ENCODE measurements around the gene DPP6.
"Not testable (repeated sequence)": the region's sequence is repeated elsewhere in the genome, so short reads cannot be mapped to it uniquely, and the experiment has no call there.

DNA sequence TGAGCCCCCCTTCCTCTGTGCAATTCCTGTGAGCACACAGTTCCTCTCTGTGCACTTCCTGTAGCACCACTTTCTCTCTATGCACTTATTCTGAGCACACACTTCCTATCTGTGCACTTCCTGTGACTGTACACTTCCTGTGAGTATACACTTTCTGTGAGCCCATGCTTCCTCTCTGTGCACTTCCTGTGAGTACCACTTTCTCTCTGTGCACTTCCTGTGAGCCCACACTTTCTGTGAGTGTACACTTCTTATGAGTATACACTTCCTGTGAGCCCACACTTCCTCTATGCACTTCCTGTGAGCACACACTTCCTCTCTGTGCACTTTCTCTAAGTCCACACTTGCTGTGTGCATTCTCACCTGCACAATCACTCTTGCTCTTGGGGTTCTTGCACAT, 83.4 kb downstream of the DPP6 start:
- TF ChIP-seq TBP (IDR thresholded peaks at IDR 0.05; ENCODE audit: low read depth, low read length); ZNF274 (IDR thresholded peaks at IDR 0.05; ENCODE audit: borderline replicate concordance, extremely low read depth, low read length); POLR2A (IDR thresholded peaks at IDR 0.05; ENCODE audit: control extremely low read depth in 1 of 2, low read depth in 2 of 2, low read length in 2 of 2); RNF2 (IDR thresholded peaks at IDR 0.05; ENCODE audit: borderline replicate concordance, low read depth, low read length, missing control alignments, poor library complexity, severe bottlenecking); SIN3A (conservative IDR thresholded peaks at IDR 0.05 in 1 of 2, IDR thresholded peaks at IDR 0.05 in 1 of 2; ENCODE audit: low read depth in 1 of 2, low read length in 2 of 2); JUN (IDR thresholded peaks at IDR 0.05; ENCODE audit: low read depth, low read length); CREB1 (IDR thresholded peaks at IDR 0.05); KDM1A (IDR thresholded peaks at IDR 0.05; ENCODE audit: borderline replicate concordance, low read length); POLR2AphosphoS5 (IDR thresholded peaks at IDR 0.05; ENCODE audit: low read depth, low read length); SRF (IDR thresholded peaks at IDR 0.05; ENCODE audit: low read depth, low read length); HDAC6 (IDR thresholded peaks at IDR 0.05; ENCODE audit: low read depth, low read length); CHD2 (IDR thresholded peaks at IDR 0.05; ENCODE audit: low read length): not testable (repeated sequence)
- TF ChIP-seq, protein P1, sequence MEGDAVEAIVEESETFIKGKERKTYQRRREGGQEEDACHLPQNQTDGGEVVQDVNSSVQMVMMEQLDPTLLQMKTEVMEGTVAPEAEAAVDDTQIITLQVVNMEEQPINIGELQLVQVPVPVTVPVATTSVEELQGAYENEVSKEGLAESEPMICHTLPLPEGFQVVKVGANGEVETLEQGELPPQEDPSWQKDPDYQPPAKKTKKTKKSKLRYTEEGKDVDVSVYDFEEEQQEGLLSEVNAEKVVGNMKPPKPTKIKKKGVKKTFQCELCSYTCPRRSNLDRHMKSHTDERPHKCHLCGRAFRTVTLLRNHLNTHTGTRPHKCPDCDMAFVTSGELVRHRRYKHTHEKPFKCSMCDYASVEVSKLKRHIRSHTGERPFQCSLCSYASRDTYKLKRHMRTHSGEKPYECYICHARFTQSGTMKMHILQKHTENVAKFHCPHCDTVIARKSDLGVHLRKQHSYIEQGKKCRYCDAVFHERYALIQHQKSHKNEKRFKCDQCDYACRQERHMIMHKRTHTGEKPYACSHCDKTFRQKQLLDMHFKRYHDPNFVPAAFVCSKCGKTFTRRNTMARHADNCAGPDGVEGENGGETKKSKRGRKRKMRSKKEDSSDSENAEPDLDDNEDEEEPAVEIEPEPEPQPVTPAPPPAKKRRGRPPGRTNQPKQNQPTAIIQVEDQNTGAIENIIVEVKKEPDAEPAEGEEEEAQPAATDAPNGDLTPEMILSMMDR (IDR thresholded peaks at IDR 0.05; ENCODE audit: control extremely low read depth in 1 of 3, insufficient read depth in 1 of 3, low read depth in 1 of 3, low read length in 3 of 3), result not testable (repeated sequence)
- TF ChIP-seq, protein P2, sequence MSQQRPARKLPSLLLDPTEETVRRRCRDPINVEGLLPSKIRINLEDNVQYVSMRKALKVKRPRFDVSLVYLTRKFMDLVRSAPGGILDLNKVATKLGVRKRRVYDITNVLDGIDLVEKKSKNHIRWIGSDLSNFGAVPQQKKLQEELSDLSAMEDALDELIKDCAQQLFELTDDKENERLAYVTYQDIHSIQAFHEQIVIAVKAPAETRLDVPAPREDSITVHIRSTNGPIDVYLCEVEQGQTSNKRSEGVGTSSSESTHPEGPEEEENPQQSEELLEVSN (IDR thresholded peaks at IDR 0.05), result not testable (repeated sequence)
